ENCODE measurements around the gene ZBTB17. TPM values are rescaled to one million over a fixed set of nuclear protein-coding genes. Genes with fewer than 3 reads are reported as not detected.

The ZBTB17 gene
- total and polyA plus RNA-seq, 9 of the 15 experiments (the other 6 are each of a cell fraction or from before 2014, with no cell fraction given) = 1.1 to 53.4 (median 29.6) TPM

DNA sequence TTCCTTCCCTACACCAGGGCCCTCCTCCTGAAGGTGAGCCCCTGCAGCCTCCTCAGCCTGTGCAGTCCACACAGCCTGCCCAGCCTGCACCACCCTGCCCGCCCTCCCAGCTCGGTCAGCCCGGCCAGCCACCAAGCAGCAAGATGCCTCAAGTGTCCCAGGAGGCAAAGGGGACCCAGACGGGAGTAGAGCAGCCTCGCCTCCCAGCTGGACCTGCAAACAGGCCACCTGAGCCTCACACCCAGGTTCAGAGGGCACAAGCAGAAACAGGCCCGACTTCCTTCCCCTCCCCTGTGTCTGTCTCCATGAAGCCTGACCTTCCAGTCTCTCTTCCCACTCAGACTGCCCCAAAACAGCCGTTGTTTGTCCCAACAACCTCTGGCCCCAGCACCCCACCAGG, 38.8 kb downstream of the ZBTB17 start:
- WGBS (ENCODE audit: insufficient coverage, low coverage, missing lambda C conversion rate) = 94% methylated on average over 6 of the region's 7 CpGs
- Histone ChIP-seq H3K27me3 (ENCODE audit: control insufficient read depth in 2 of 2, insufficient read depth in 2 of 2, low read length in 2 of 2) (no peaks in the 10 kb centered on the region), H2AFZ (ENCODE audit: low read depth, low read length) (no peak overlapping the region), H3K4me2 (ENCODE audit: insufficient read depth, low read length) (no peak overlapping the region), H3K27ac (ENCODE audit: extremely low read depth, low read depth, low read length) (peak overlapping the region; percentile 37; the same call in 1 of the 3 replicates), H3K9me1 (ENCODE audit: control insufficient read depth, insufficient read depth, low read length) (no peaks in the 10 kb centered on the region), H3K36me3 (ENCODE audit: control insufficient read depth, insufficient read depth, low read length) (peaks cover 99% of the 10 kb centered on the region), H3K9ac (ENCODE audit: insufficient read depth in 1 of 2, low read depth in 2 of 2, low read length in 2 of 2) (no peak overlapping the region), H3K4me3 (no peak overlapping the region), H3K9me3 (replicated peaks; ENCODE audit: control insufficient read depth, insufficient read depth, low read depth, low read length) (no peaks in the 10 kb centered on the region), H3K4me1 (replicated peaks in 1 of 2; ENCODE audit: control insufficient read depth in 2 of 2, insufficient read depth in 2 of 2, low read length in 2 of 2) (peaks cover 0 to 16% of the 10 kb centered on the region in 2 experiments; a peak in 1 of 5 replicates), H4K20me1 (replicated peaks; ENCODE audit: control insufficient read depth, insufficient read depth, low read length) (no peaks in the 10 kb centered on the region), H3K79me2 (ENCODE audit: control insufficient read depth, insufficient read depth, low read length) (no peaks in the 10 kb centered on the region)
- ChIA-PET POLR2A (interaction anchor here (1.1 to 3.2 kb wide), 3 partner anchors 12 to 59 kb away, joined by 4 to 20 read pairs (median 15); no protein-coding TSS in a partner anchor), CTCF (ENCODE audit: low intra/inter-chr PET ratio) (no interaction called here)
- ATAC-seq (no peak), FAIRE-seq (no peak), DNase-seq (ENCODE audit: extremely low read depth in 1 of 4, low spot score in 3 of 4) (no peak)
- BruUV-seq (replicated peaks) = no TSS peak
- TF ChIP-seq POLR2G (IDR thresholded peaks at IDR 0.05; ENCODE audit: low read depth, low read length) (peak; percentile 64; the same call in 1 of the 2 replicates), RBM22 (IDR thresholded peaks at IDR 0.05; ENCODE audit: low read depth, low read length, poor library complexity, severe bottlenecking) (peak; percentile 98), PPARD (CRISPR knock-in tag; IDR thresholded peaks at IDR 0.05) (no peak)
- in situ Hi-C loops (cut with MboI) = no loop called here
- intact Hi-C loops (cut with micrococcal nuclease) = no loop called here

DNA sequence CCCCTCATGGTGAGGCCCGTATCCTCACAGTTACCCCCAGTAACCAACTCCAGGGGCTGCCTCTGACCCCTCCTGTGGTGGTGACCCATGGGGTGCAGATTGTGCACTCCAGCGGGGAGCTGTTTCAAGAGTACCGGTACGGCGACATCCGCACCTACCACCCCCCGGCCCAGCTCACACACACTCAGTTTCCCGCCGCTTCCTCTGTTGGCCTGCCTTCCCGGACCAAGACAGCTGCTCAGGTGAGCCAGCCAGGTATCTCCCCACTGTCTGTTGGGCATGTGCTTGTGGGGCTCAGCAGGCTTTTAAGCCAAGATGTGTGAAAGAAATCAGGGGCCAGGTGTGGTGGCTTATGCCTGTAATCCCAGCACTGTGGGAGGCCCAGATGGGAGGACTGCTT, 39.9 kb downstream of the ZBTB17 start:
- Histone ChIP-seq H3K9me3 (replicated peaks; ENCODE audit: control insufficient read depth, insufficient read depth, low read depth, low read length) (no peaks in the 10 kb centered on the region), H3K36me3 (ENCODE audit: control insufficient read depth, insufficient read depth, low read length) (peaks cover 99% of the 10 kb centered on the region), H3K4me1 (replicated peaks in 1 of 2; ENCODE audit: control insufficient read depth in 2 of 2, insufficient read depth in 2 of 2, low read length in 2 of 2) (0 out of 5 replicates have a peak, but pooled peaks cover 0 to 8% of the 10 kb centered on the region in 2 experiments), H3K9ac (ENCODE audit: insufficient read depth in 1 of 2, low read depth in 2 of 2, low read length in 2 of 2) (no peak overlapping the region), H3K27ac (ENCODE audit: extremely low read depth, low read depth, low read length) (no peak overlapping the region), H2AFZ (ENCODE audit: low read depth, low read length) (no peak overlapping the region), H3K27me3 (ENCODE audit: control insufficient read depth in 2 of 2, insufficient read depth in 2 of 2, low read length in 2 of 2) (no peaks in the 10 kb centered on the region), H3K4me3 (no peak overlapping the region), H3K79me2 (ENCODE audit: control insufficient read depth, insufficient read depth, low read length) (no peaks in the 10 kb centered on the region), H3K4me2 (ENCODE audit: insufficient read depth, low read length) (no peak overlapping the region), H4K20me1 (replicated peaks; ENCODE audit: control insufficient read depth, insufficient read depth, low read length) (no peaks in the 10 kb centered on the region), H3K9me1 (ENCODE audit: control insufficient read depth, insufficient read depth, low read length) (no peaks in the 10 kb centered on the region)
- in situ Hi-C loops (cut with MboI) = no loop called here
- no peak for FAIRE-seq
- ATAC-seq = no peak
- POLR2A ChIA-PET = interaction anchor here (0.6 to 3.2 kb wide), 5 partner anchors 9 to 60 kb away, joined by 4 to 20 read pairs (median 5); no protein-coding TSS in a partner anchor
- intact Hi-C loops (cut with micrococcal nuclease) = no loop called here
- 94% methylated on average over 10 of the region's 10 CpGs for WGBS (ENCODE audit: insufficient coverage, low coverage, missing lambda C conversion rate)
- no TSS peak for BruUV-seq (replicated peaks)
- peak in 1 of 4 experiments; percentile 9 for DNase-seq (ENCODE audit: extremely low read depth in 1 of 4, low spot score in 3 of 4)
- CTCF ChIA-PET (ENCODE audit: low intra/inter-chr PET ratio) = no interaction called here
- TF ChIP-seq POLR2AphosphoS5 (IDR thresholded peaks at IDR 0.05; ENCODE audit: control insufficient read depth, insufficient read depth, low read depth, low read length) (peak; percentile 25; the same call in 1 of the 2 replicates), CCAR2 (IDR thresholded peaks at IDR 0.05; ENCODE audit: low read depth, low read length) (no peak), POLR2G (IDR thresholded peaks at IDR 0.05; ENCODE audit: low read depth, low read length) (peak; percentile 57; the same call in 1 of the 2 replicates)
- TF ChIP-seq, protein P1, sequence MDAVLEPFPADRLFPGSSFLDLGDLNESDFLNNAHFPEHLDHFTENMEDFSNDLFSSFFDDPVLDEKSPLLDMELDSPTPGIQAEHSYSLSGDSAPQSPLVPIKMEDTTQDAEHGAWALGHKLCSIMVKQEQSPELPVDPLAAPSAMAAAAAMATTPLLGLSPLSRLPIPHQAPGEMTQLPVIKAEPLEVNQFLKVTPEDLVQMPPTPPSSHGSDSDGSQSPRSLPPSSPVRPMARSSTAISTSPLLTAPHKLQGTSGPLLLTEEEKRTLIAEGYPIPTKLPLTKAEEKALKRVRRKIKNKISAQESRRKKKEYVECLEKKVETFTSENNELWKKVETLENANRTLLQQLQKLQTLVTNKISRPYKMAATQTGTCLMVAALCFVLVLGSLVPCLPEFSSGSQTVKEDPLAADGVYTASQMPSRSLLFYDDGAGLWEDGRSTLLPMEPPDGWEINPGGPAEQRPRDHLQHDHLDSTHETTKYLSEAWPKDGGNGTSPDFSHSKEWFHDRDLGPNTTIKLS (IDR thresholded peaks at IDR 0.05; ENCODE audit: borderline replicate concordance, low read depth) = no peak

All from K562 (cell line).